GM12878 (cell line): ENCODE results near the gene WDHD1. TPM values are rescaled to one million over a fixed set of nuclear protein-coding genes. Genes with fewer than 3 reads are reported as not detected.

Source experiments
- ATAC-seq: fragments of 200-7000 bp; cut with Tn5 transposase; 3 replicates; pipeline ENCODE4 v1.9.1; 2020; ENCODE audit warnings: mild to moderate bottlenecking, moderate library complexity
- BruUV-seq: library from RNA; stranded (reverse); fragments of 400-500 nt; replicated peaks from 2 replicates; lab custom pipeline; 2021; lab: Mats Ljungman, UMichigan
- CTCF ChIA-PET: fragments of 300-600 bp; sonication (Branson Sonifier 250); formaldehyde crosslinking; extraction: SDS; loops from one replicate; lab custom pipeline; 2021; ENCODE audit warnings: inconsistent platforms; lab: Yijun Ruan, JAX
- POLR2A ChIA-PET: fragments of 350-600 bp; formaldehyde crosslinking; extraction: SDS; loops from one replicate; lab custom pipeline; 2021; ENCODE audit warnings: inconsistent platforms; lab: Charles Lee
- RAD21 ChIA-PET: fragments of 300-600 bp; sonication (Branson Sonifier 250); formaldehyde crosslinking; loops from one replicate; lab custom pipeline; 2023; ENCODE audit warnings: antibody characterized with exemption; ENCODE audit not compliant: unreplicated experiment; lab: Charles Lee
- SMC1A ChIA-PET: fragments of 300-600 bp; sonication (Branson Sonifier 250); formaldehyde crosslinking; loops from one replicate; lab custom pipeline; 2023; ENCODE audit not compliant: unreplicated experiment, uncharacterized antibody; lab: Charles Lee
- DNase-seq: peaks from one replicate; pipeline ENCODE4 v3.0.0-alpha.2; 2011; ENCODE audit warnings: low read depth, low spot score
- FAIRE-seq: peaks from 3 replicates; lab custom pipeline; 2011; peaks lifted over from hg19 to GRCh38; lab: Jason Lieb, UNC
- H2AFZ ChIP-seq: 2 replicates; pipeline ENCODE4 v1.6.0; 2011; ENCODE audit warnings: low read depth, low read length, control low read depth; ENCODE audit not compliant: control insufficient read depth
- H3K27ac ChIP-seq: 2 replicates; pipeline ENCODE4 v1.5.1; 2011; ENCODE audit warnings: control low read depth; ENCODE audit not compliant: control insufficient read depth, insufficient read depth
- H3K27me3 ChIP-seq, 2 experiments: replicated peaks in 1 of 2; 2 replicates each; pipeline versions ENCODE4 v1.6.0 to v1.6.1; 2011; ENCODE audit warnings: low read length in 1 of 2; ENCODE audit not compliant: control insufficient read depth in 2 of 2, insufficient read depth in 2 of 2
- H3K36me3 ChIP-seq, 2 experiments: 2 replicates each; pipeline ENCODE4 v1.5.1; 2011; ENCODE audit warnings: low read length in 1 of 2; ENCODE audit not compliant: control insufficient read depth in 2 of 2, insufficient read depth in 2 of 2
- H3K4me1 ChIP-seq: 2 replicates; pipeline ENCODE4 v1.6.1; 2011; ENCODE audit warnings: mild to moderate bottlenecking, low read length, moderate library complexity, mixed read lengths; ENCODE audit not compliant: control insufficient read depth, insufficient read depth
- H3K4me2 ChIP-seq: 2 replicates; pipeline ENCODE4 v1.6.0; 2011; ENCODE audit warnings: control low read depth; ENCODE audit not compliant: control insufficient read depth, insufficient read depth
- H3K4me3 ChIP-seq: fragments of 200-600 bp; sonication (generic); 2 replicates; pipeline ENCODE4 v1.5.1; 2016
- H3K79me2 ChIP-seq: 2 replicates; pipeline ENCODE4 v1.6.0; 2011; ENCODE audit warnings: low read length; ENCODE audit not compliant: control insufficient read depth, insufficient read depth
- H3K9ac ChIP-seq: 2 replicates; pipeline ENCODE4 v1.8.0; 2011; ENCODE audit warnings: low read length, control low read depth, mixed read lengths; ENCODE audit not compliant: control insufficient read depth, insufficient read depth
- H3K9me3 ChIP-seq: replicated peaks from 3 replicates; pipeline ENCODE4 v1.5.1; 2011; ENCODE audit warnings: mild to moderate bottlenecking, low read length; ENCODE audit not compliant: control insufficient read depth, insufficient read depth
- H4K20me1 ChIP-seq: 2 replicates; pipeline ENCODE4 v1.6.0; 2011; ENCODE audit not compliant: control insufficient read depth, insufficient read depth
- BMI1 ChIP-seq: fragments of 450-650 bp; IDR thresholded peaks from 2 replicates; pipeline ENCODE4 v1.6.1; 2016; ENCODE audit warnings: mild to moderate bottlenecking, moderate library complexity, borderline replicate concordance
- CBFB ChIP-seq: IDR thresholded peaks from 2 replicates; pipeline ENCODE4 v1.6.1; 2016; ENCODE audit warnings: antibody characterized with exemption, low read depth
- EED ChIP-seq: sonication (generic); IDR thresholded peaks from 2 replicates; pipeline ENCODE4 v1.6.1; 2016; ENCODE audit warnings: antibody characterized with exemption, low read depth
- FOS ChIP-seq: IDR thresholded peaks from 3 replicates; pipeline ENCODE4 v1.6.1; 2011; ENCODE audit warnings: borderline replicate concordance; ENCODE audit not compliant: insufficient read length; ENCODE audit errors: extremely low read depth
- HDAC6 ChIP-seq: fragments of 200-600 bp; sonication (generic); IDR thresholded peaks from one replicate; pipeline ENCODE4 v1.8.0; 2017; ENCODE audit warnings: antibody characterized with exemption; ENCODE audit not compliant: unreplicated experiment
- IKZF1 ChIP-seq: fragments of 450-650 bp; conservative IDR thresholded peaks from 2 replicates; pipeline ENCODE4 v1.6.1; 2017; ENCODE audit warnings: antibody characterized with exemption, mild to moderate bottlenecking
- JUNB ChIP-seq: IDR thresholded peaks from 2 replicates; pipeline ENCODE4 v1.6.1; 2016; ENCODE audit warnings: antibody characterized with exemption, mild to moderate bottlenecking
- NBN ChIP-seq: fragments of 450-650 bp; IDR thresholded peaks from 2 replicates; pipeline ENCODE4 v1.6.1; 2016
- RUNX3 ChIP-seq: IDR thresholded peaks from 2 replicates; pipeline ENCODE4 v1.6.1; 2012; ENCODE audit warnings: low read length, inconsistent platforms
- SIN3A ChIP-seq: IDR thresholded peaks from 2 replicates; pipeline ENCODE4 v1.6.1; 2012; ENCODE audit warnings: low read depth, low read length, improper control_type of control experiment
- SMC3 ChIP-seq: IDR thresholded peaks from 2 replicates; pipeline ENCODE4 v1.6.1; 2011; ENCODE audit warnings: low read length, improper control_type of control experiment, borderline replicate concordance
- YY1 ChIP-seq: IDR thresholded peaks from 2 replicates; pipeline ENCODE4 v1.6.1; 2011; ENCODE audit warnings: low read depth, mild to moderate bottlenecking, low read length
- ZZZ3 ChIP-seq: IDR thresholded peaks from 2 replicates; pipeline ENCODE4 v1.6.1; 2011; ENCODE audit warnings: low read depth; ENCODE audit not compliant: control insufficient read depth, insufficient read length
- WGBS: methylation state at CpG from one replicate; pipeline ENCODE4 v1.1.6; 2016; ENCODE audit warnings: low lambda C conversion rate; ENCODE audit not compliant: insufficient replicate concordance, insufficient coverage; ENCODE audit errors: missing lambda C conversion rate; 5-methylcytosine and 5-hydroxymethylcytosine counted together
- in situ Hi-C: fragments of 300-500 bp; cut with MboI; formaldehyde crosslinking; loops from 9 replicates; pipeline ENCODE4 v1.14.3; 2018; ENCODE audit warnings: mixed read lengths
- intact Hi-C: fragments of 100-400 bp; cut with micrococcal nuclease; formaldehyde crosslinking; loops from one replicate; pipeline ENCODE4 v1.14.2; 2022; ENCODE audit not compliant: unreplicated experiment
- polyA plus RNA-seq, 11 experiments: library from polyadenylated mRNA; depleted of rRNA in 4 of 11; unstranded in 6 of 11; stranded (reverse) in 5 of 11; fragments of >200 nt; fragmentation: Nextera tagmentation in 4 of 11; fragmentation: Illumina TruSeq in 1 of 11; extraction: Ambion mirVana in 4 of 11; extraction: Trizol in 1 of 11; gene quantifications; 1 replicate in 1 of 11; 2 replicates in 10 of 11; pipeline versions ENCODE4 v1.2.1 to v1.2.3, GENCODE V29; 2011 to 2016; ENCODE audit warnings: inconsistent platforms in 2 of 11, missing spikeins in 2 of 11, low read depth in 1 of 11
- total RNA-seq, 4 experiments: library from RNA; depleted of rRNA in 3 of 4; stranded (reverse); fragments of >200 nt in 3 of 4; fragmentation: Illumina TruSeq in 1 of 4; extraction: Trizol in 1 of 4; gene quantifications; 2 replicates each; pipeline versions ENCODE4 v1.2.1 to v1.2.3, GENCODE V29; 2013 to 2021
- TF ChIP-seq, protein P1 (sequence below): IDR thresholded peaks from 2 replicates; pipeline ENCODE4 v1.6.1; 2011; ENCODE audit warnings: borderline replicate concordance, low read depth, mild to moderate bottlenecking, moderate library complexity, mixed read lengths, low read length; ENCODE audit not compliant: insufficient read depth; ENCODE audit errors: extremely low read length
- TF ChIP-seq, protein P2 (sequence below): fragments of 450-650 bp; conservative IDR thresholded peaks from 2 replicates; pipeline ENCODE4 v1.6.1; 2017; ENCODE audit warnings: mild to moderate bottlenecking, moderate library complexity
- TF ChIP-seq, protein P3 (sequence below): fragments of 450-650 bp; IDR thresholded peaks from 2 replicates; pipeline ENCODE4 v1.6.1; 2017; ENCODE audit warnings: borderline replicate concordance

WDHD1 gene
- total and polyA plus RNA-seq, 10 of the 15 experiments (the other 5 are each of a cell fraction or from before 2014, with no cell fraction given) = 11.3 to 50.5 (median 32.6) TPM

DNA sequence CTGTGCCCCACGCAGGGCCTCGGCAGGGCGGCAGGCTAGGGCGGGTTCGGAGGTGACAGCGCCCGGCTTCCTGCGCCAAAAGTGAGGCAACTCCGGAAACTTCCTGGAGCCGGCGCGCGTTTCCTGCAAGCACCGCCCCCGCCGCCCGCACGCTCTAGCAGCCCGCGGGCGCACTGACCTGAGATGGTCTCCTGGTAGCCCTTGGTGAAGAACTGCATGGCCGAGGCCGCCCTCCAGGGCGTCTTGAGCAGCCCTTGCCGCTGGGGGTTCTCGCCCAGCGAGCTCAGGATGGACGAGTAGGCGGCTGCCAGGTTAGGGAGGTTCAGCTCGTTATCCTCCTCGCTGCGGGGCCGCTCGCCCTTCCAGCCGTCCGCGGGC, 124.8 kb downstream of the WDHD1 start (continued):
- TF ChIP-seq YY1 = 0 out of 2 replicates have a peak, but pooled peaks have one; percentile 16
- no peak for TF ChIP-seq FOS
- TF ChIP-seq EED = 0 out of 2 replicates have a peak, but pooled peaks have one; percentile 42
- TF ChIP-seq, protein P1, sequence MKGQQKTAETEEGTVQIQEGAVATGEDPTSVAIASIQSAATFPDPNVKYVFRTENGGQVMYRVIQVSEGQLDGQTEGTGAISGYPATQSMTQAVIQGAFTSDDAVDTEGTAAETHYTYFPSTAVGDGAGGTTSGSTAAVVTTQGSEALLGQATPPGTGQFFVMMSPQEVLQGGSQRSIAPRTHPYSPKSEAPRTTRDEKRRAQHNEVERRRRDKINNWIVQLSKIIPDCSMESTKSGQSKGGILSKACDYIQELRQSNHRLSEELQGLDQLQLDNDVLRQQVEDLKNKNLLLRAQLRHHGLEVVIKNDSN = no peak

DNA sequence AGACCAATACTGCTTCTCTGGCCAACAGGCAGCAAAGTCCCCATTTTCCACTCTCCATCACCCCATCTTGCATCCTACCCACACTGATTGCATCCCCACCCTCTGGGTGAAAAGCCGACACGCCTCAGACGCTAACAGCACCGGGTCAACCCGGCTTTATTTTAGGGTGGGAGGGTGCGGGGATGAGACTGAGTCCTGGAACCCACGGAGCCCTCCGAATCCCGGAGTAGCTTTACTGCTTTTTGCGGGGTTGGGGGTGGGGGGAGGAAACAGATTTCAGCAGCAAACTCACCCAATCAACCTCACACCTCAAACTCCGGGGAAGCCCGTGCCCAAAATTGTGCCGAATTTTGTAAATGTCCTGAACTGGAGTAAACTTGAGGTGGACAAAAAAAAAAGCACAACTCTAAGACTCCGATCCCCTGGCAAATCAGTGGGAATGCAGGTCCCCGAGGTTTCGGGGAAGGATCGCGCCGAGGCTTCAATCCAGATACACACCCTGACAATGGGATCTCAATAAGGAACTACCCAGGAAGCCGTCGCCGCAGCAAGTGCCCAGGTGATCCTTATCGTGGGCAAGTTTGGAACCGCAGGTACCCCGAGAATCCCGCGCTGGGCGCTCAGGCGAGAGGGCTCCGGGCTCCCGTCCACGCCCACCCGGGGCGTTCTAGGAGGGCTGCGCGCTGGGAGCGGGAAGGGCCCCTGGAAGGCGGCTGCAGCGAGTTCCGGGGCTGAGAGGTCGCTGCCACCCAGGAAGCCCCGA, 125.3 kb downstream of the WDHD1 start:
- peaks cover 28% of the 10 kb centered on the region for H3K79me2 ChIP-seq
- H3K9me3 ChIP-seq = no peaks in the 10 kb centered on the region
- H3K4me1 ChIP-seq = peaks cover 3% of the 10 kb centered on the region
- H3K27ac ChIP-seq = peak overlapping the region; percentile 76
- DNase-seq = no peak
- peak; percentile 10 for ATAC-seq
- no TSS peak for BruUV-seq
- no peaks in the 10 kb centered on the region for H3K27me3 ChIP-seq
- H4K20me1 ChIP-seq = no peaks in the 10 kb centered on the region
- RAD21 ChIA-PET = interaction anchor here (2.0 to 2.5 kb wide), 2 partner anchors 13 to 20 kb away, joined by 9 to 13 read pairs; no protein-coding TSS in a partner anchor
- H3K36me3 ChIP-seq = no peaks in the 10 kb centered on the region
- no peak for FAIRE-seq
- no peak for TF ChIP-seq SMC3
- no peak for TF ChIP-seq ZZZ3
- no peak for TF ChIP-seq BMI1
- no peak for TF ChIP-seq YY1
- TF ChIP-seq, protein P2, sequence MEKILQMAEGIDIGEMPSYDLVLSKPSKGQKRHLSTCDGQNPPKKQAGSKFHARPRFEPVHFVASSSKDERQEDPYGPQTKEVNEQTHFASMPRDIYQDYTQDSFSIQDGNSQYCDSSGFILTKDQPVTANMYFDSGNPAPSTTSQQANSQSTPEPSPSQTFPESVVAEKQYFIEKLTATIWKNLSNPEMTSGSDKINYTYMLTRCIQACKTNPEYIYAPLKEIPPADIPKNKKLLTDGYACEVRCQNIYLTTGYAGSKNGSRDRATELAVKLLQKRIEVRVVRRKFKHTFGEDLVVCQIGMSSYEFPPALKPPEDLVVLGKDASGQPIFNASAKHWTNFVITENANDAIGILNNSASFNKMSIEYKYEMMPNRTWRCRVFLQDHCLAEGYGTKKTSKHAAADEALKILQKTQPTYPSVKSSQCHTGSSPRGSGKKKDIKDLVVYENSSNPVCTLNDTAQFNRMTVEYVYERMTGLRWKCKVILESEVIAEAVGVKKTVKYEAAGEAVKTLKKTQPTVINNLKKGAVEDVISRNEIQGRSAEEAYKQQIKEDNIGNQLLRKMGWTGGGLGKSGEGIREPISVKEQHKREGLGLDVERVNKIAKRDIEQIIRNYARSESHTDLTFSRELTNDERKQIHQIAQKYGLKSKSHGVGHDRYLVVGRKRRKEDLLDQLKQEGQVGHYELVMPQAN = peak; percentile 14; the same call in 1 of the 2 replicates
- TF ChIP-seq NBN = no peak
- TF ChIP-seq, protein P3, sequence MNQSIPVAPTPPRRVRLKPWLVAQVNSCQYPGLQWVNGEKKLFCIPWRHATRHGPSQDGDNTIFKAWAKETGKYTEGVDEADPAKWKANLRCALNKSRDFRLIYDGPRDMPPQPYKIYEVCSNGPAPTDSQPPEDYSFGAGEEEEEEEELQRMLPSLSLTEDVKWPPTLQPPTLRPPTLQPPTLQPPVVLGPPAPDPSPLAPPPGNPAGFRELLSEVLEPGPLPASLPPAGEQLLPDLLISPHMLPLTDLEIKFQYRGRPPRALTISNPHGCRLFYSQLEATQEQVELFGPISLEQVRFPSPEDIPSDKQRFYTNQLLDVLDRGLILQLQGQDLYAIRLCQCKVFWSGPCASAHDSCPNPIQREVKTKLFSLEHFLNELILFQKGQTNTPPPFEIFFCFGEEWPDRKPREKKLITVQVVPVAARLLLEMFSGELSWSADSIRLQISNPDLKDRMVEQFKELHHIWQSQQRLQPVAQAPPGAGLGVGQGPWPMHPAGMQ = no peak
- TF ChIP-seq HDAC6 = no peak
- TF ChIP-seq SIN3A = no peak
- TF ChIP-seq RUNX3 = 0 out of 2 replicates have a peak, but pooled peaks have one; percentile 3
- TF ChIP-seq JUNB = no peak
- no peak for TF ChIP-seq CBFB
- no peak for TF ChIP-seq IKZF1
- peak overlapping the region; percentile 98 for H2AFZ ChIP-seq
- SMC1A ChIA-PET = interaction anchor here (1.0 to 3.6 kb wide), 6 partner anchors 10 to 151 kb away, joined by 3 to 12 read pairs (median 4); no protein-coding TSS in a partner anchor
- POLR2A ChIA-PET = interaction anchor here (0.6 to 0.7 kb wide), 3 partner anchors 16 to 509 kb away, joined by 3 read pairs; no protein-coding TSS in a partner anchor
- CTCF ChIA-PET = interaction anchor here (0.6 to 2.3 kb wide), 7 partner anchors 8 to 336 kb away, joined by 3 to 9 read pairs (median 3); no protein-coding TSS in a partner anchor
- peak overlapping the region; percentile 79 for H3K4me2 ChIP-seq
- WGBS = 1% methylated on average over 40 of the region's 42 CpGs
- H3K9ac ChIP-seq = peak overlapping the region; percentile 78
- intact Hi-C loops (loop anchor here (5.0 kb wide), 2 partner anchors 119 to 126 kb away; partner anchors contain the start of genes SOCS4 and WDHD1), in situ Hi-C loops (no loop called here)
- H3K4me3 ChIP-seq = peak overlapping the region; percentile 73
